IMR-90 (cell line): ENCODE measurements around the gene TSTD1. TPM values are rescaled to one million over a fixed set of nuclear protein-coding genes. Genes with fewer than 3 reads are reported as not detected.

Source experiments
- ATAC-seq: fragments of 200-7000 bp; cut with Tn5 transposase; 2 replicates; pipeline ENCODE4 v1.9.1; 2020; ENCODE audit warnings: low read depth, mild to moderate bottlenecking, moderate library complexity
- BruUV-seq: library from RNA; stranded (reverse); fragments of 400-500 nt; replicated peaks from 2 replicates; lab custom pipeline; 2021; lab: Mats Ljungman, UMichigan
- CTCF ChIA-PET: fragments of 300-600 bp; formaldehyde crosslinking; extraction: SDS; loops from one replicate; lab custom pipeline; 2021; ENCODE audit warnings: antibody characterized with exemption; lab: Yijun Ruan, JAX
- POLR2A ChIA-PET: fragments of 300-600 bp; sonication (Branson Sonifier 250); formaldehyde crosslinking; loops from one replicate; lab custom pipeline; 2022; ENCODE audit warnings: antibody characterized with exemption; ENCODE audit not compliant: unreplicated experiment; lab: Charles Lee
- DNase-seq: peaks from one replicate; pipeline ENCODE4 v3.0.0; 2013
- H2AFZ ChIP-seq: replicated peaks from 2 replicates; pipeline ENCODE3; 2013; ENCODE audit warnings: low read length, mild to moderate bottlenecking; ENCODE audit not compliant: poor library complexity
- H2AK5ac ChIP-seq: 2 replicates; pipeline ENCODE4 v1.6.1; 2013; ENCODE audit warnings: low read depth, low read length, inconsistent platforms
- H2AK9ac ChIP-seq: replicated peaks from 2 replicates; pipeline ENCODE3; 2013; ENCODE audit warnings: mild to moderate bottlenecking, low read depth, low read length, moderate library complexity; ENCODE audit not compliant: poor library complexity
- H2BK120ac ChIP-seq: 2 replicates; pipeline ENCODE4 v1.6.1; 2013; ENCODE audit warnings: low read depth, low read length, inconsistent platforms
- H2BK15ac ChIP-seq: 3 replicates; pipeline ENCODE4 v1.6.1; 2013; ENCODE audit warnings: low read depth, low read length, inconsistent platforms
- H2BK20ac ChIP-seq: 2 replicates; pipeline ENCODE4 v1.6.1; 2013; ENCODE audit warnings: low read depth, mild to moderate bottlenecking, inconsistent platforms, low read length, moderate library complexity
- H2BK5ac ChIP-seq: 2 replicates; pipeline ENCODE4 v1.6.1; 2013; ENCODE audit warnings: mild to moderate bottlenecking, low read depth, low read length, inconsistent platforms; ENCODE audit not compliant: poor library complexity, severe bottlenecking
- H3K14ac ChIP-seq: replicated peaks from 2 replicates; pipeline ENCODE4 v1.6.1; 2013; ENCODE audit warnings: low read depth, low read length, inconsistent platforms
- H3K18ac ChIP-seq: 2 replicates; pipeline ENCODE4 v1.6.1; 2013; ENCODE audit warnings: low read depth, low read length, control low read depth
- H3K23ac ChIP-seq: 2 replicates; pipeline ENCODE4 v1.6.1; 2013; ENCODE audit warnings: low read depth, low read length, inconsistent platforms
- H3K27ac ChIP-seq: 2 replicates; pipeline ENCODE4 v1.5.1; 2013; ENCODE audit warnings: mild to moderate bottlenecking, control low read depth, low read length; ENCODE audit not compliant: insufficient read depth
- H3K27me3 ChIP-seq: 2 replicates; pipeline ENCODE4 v1.6.1; 2013; ENCODE audit warnings: low read length; ENCODE audit not compliant: control insufficient read depth, insufficient read depth
- H3K36me3 ChIP-seq: 2 replicates; pipeline ENCODE4 v1.6.1; 2013; ENCODE audit warnings: low read length, mixed read lengths; ENCODE audit not compliant: control insufficient read depth, insufficient read depth
- H3K4ac ChIP-seq: 2 replicates; pipeline ENCODE4 v1.6.1; 2013; ENCODE audit warnings: low read depth, low read length, inconsistent platforms
- H3K4me1 ChIP-seq: 2 replicates; pipeline ENCODE4 v1.6.1; 2013; ENCODE audit warnings: low read length, mixed read lengths; ENCODE audit not compliant: control insufficient read depth, insufficient read depth
- H3K4me2 ChIP-seq: 2 replicates; pipeline ENCODE4 v1.6.1; 2013; ENCODE audit warnings: low read depth, mild to moderate bottlenecking, control low read depth, low read length, moderate library complexity
- H3K4me3 ChIP-seq: 2 replicates; pipeline ENCODE4 v1.5.1; 2013; ENCODE audit warnings: low read depth, mild to moderate bottlenecking, control low read depth, low read length, moderate library complexity; ENCODE audit not compliant: insufficient read depth
- H3K56ac ChIP-seq: 2 replicates; pipeline ENCODE4 v1.6.1; 2013; ENCODE audit warnings: low read length, inconsistent platforms; ENCODE audit not compliant: insufficient read depth; ENCODE audit errors: extremely low read depth
- H3K79me1 ChIP-seq, 2 experiments: 2 replicates each; pipeline ENCODE4 v1.6.1; 2013; ENCODE audit warnings: low read length in 2 of 2, inconsistent platforms in 1 of 2, low read depth in 1 of 2
- H3K9ac ChIP-seq: 2 replicates; pipeline ENCODE4 v1.6.1; 2013; ENCODE audit warnings: low read depth, low read length, control low read depth
- H3K9me1 ChIP-seq: 2 replicates; pipeline ENCODE4 v1.6.1; 2013; ENCODE audit warnings: low read length, inconsistent platforms; ENCODE audit not compliant: insufficient read depth
- H3K9me3 ChIP-seq: 2 replicates; pipeline ENCODE4 v1.6.1; 2013; ENCODE audit warnings: low read length; ENCODE audit not compliant: control insufficient read depth, insufficient read depth
- H4K20me1 ChIP-seq: 2 replicates; pipeline ENCODE4 v1.6.1; 2013; ENCODE audit warnings: low read length, inconsistent platforms; ENCODE audit not compliant: insufficient read depth
- H4K5ac ChIP-seq: 2 replicates; pipeline ENCODE4 v1.6.1; 2013; ENCODE audit warnings: mild to moderate bottlenecking, low read depth, low read length, control low read depth
- H4K8ac ChIP-seq, 2 experiments: 2 replicates each; pipeline ENCODE4 v1.6.1; 2013; ENCODE audit warnings: low read depth in 2 of 2, low read length in 2 of 2, control low read depth in 1 of 2, inconsistent platforms in 1 of 2
- H4K91ac ChIP-seq: 2 replicates; pipeline ENCODE4 v1.6.1; 2013; ENCODE audit warnings: low read depth, low read length, inconsistent platforms; ENCODE audit not compliant: insufficient read depth
- FOS ChIP-seq: fragments of 150-350 bp; IDR thresholded peaks from 2 replicates; pipeline ENCODE4 v1.6.1; 2016; ENCODE audit warnings: low read depth, low read length
- NFE2L2 ChIP-seq: fragments of 150-350 bp; IDR thresholded peaks from 2 replicates; pipeline ENCODE4 v1.6.1; 2016; ENCODE audit warnings: low read depth, mild to moderate bottlenecking, low read length
- USF2 ChIP-seq: fragments of 150-350 bp; IDR thresholded peaks from 2 replicates; pipeline ENCODE4 v1.6.1; 2017; ENCODE audit warnings: mild to moderate bottlenecking, antibody characterized with exemption, low read length, low read depth
- WGBS, 2 experiments: methylation state at CpG; one replicate each; pipeline versions ENCODE4 v1.1.5 to v1.1.7; 2013; ENCODE audit warnings: missing lambda C conversion rate in 2 of 2; ENCODE audit not compliant: insufficient read length in 1 of 2; ENCODE audit errors: extremely low coverage in 2 of 2; 5-methylcytosine and 5-hydroxymethylcytosine counted together
- dilution Hi-C: fragments of 300-500 bp; cut with HindIII; formaldehyde crosslinking; loops from one replicate; pipeline ENCODE4 v1.14.3; 2018; ENCODE audit warnings: low sequenced_read_pairs; ENCODE audit not compliant: unreplicated experiment
- in situ Hi-C: fragments of 300-500 bp; cut with MboI; formaldehyde crosslinking; loops from 3 replicates; pipeline ENCODE4 v1.14.3; 2019; ENCODE audit warnings: low sequenced_read_pairs, inconsistent platforms, mixed read lengths
- intact Hi-C: fragments of 100-400 bp; cut with micrococcal nuclease; formaldehyde crosslinking; loops from 2 replicates; pipeline ENCODE4 v1.10.0; 2022
- polyA plus RNA-seq, 3 experiments: library from polyadenylated mRNA; depleted of rRNA; stranded (reverse); fragments of >200 nt; gene quantifications; 2 replicates each; pipeline ENCODE4 v1.2.3, GENCODE V29; 2012; ENCODE audit warnings: low replicate concordance in 1 of 3
- total RNA-seq: library from RNA; depleted of rRNA; stranded (reverse); fragments of >200 nt; gene quantifications from 2 replicates; pipeline ENCODE4 v1.2.3, GENCODE V29; 2012

TSTD1 gene
- total and polyA plus RNA-seq, 2 of the 4 experiments (the other 2 are of a cell fraction) = 0.21 TPM; not detected in 1

GRCh38 chr1:161039154-161039545 is 386 bp upstream of the TSTD1 start:
- Histone ChIP-seq H3K9ac (no peak overlapping the region), H3K9me3 (no peaks in the 10 kb centered on the region), H2BK15ac (no peak overlapping the region), H3K4me2 (no peak overlapping the region), H2AK9ac (no peak overlapping the region), H2AFZ (no peak overlapping the region), H3K36me3 (peaks cover 42% of the 10 kb centered on the region), H2BK5ac (no peak overlapping the region), H2BK120ac (no peak overlapping the region), H3K23ac (no peak overlapping the region), H3K56ac (no peak overlapping the region), H3K4me3 (no peak overlapping the region), H3K4me1 (no peaks in the 10 kb centered on the region; the same call in 1 of the 2 replicates), H3K9me1 (no peaks in the 10 kb centered on the region), H3K79me1 (peaks cover 11 to 22% of the 10 kb centered on the region in 2 experiments; a peak in 3 of 4 replicates), H4K91ac (no peak overlapping the region), H3K27me3 (no peaks in the 10 kb centered on the region), H3K4ac (no peak overlapping the region), H3K27ac (no peak overlapping the region), H3K18ac (no peak overlapping the region), H3K14ac (no peak overlapping the region), H4K8ac (no peak overlapping the region), H4K20me1 (no peaks in the 10 kb centered on the region; the same call in 1 of the 2 replicates), H2BK20ac (no peak overlapping the region), H4K5ac (no peak overlapping the region), H2AK5ac (no peak overlapping the region)
- CTCF ChIA-PET = no interaction called here
- POLR2A ChIA-PET = no interaction called here
- in situ Hi-C loops (no loop called here), intact Hi-C loops (no loop called here), dilution Hi-C loops (no loop called here)
- DNase-seq = no peak
- no CpG with 5 or more reads among the region's 3 CpGs for WGBS, 2 experiments
- no TSS peak for BruUV-seq
- no peak for ATAC-seq
- no peak for TF ChIP-seq USF2
- no peak for TF ChIP-seq NFE2L2
- no peak for TF ChIP-seq FOS
